HG03060 (cell line): ENCODE results near the gene SCG3.

ENCODE experiments used
- ATAC-seq: cut with Tn5 transposase; IDR thresholded peaks from one replicate; pipeline ENCODE4 v1.9.1; 2021; ENCODE audit warnings: low read depth, moderate number of reproducible peaks; ENCODE audit not compliant: unreplicated experiment

SCG3 gene

DNA sequence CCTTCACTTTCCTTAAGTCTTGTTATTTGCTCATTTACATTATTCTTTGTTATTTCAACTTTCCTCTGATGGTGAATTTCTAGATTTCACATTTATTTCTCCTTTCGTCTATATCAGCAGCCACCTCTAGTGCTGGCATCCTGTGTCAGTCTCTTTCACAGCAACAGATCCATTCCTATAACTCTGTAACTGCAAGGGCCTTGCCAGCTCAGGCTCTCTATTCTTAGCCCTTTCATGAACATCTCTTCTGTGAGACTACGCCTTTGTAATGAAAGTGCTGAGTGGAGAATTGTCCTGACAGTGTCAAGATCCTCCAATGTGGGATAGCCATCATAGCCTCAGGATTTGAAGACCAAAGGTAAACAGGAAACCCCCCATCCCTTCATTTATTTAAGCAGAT, 3.9 kb upstream of the SCG3 start:
- ATAC-seq, result no peak

DNA sequence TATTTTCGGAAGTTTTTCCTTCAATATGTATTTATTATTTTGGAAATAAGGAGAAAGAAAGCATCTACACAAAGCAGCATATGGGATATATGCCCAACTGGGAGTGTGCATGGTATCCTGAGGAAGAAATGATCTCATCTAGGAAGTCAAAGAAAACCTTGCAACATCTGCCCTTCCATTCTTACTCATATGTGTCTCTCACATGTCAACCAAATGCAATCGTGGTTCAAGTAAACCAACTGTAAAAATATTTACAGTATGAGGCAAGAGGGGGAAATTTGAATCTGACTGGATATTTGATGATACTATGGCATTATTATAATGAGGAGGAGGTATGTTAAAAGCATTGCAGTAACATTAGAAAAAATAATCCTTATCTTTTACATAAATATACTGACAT, 3.2 kb upstream of the SCG3 start:
- ATAC-seq, result no peak

DNA sequence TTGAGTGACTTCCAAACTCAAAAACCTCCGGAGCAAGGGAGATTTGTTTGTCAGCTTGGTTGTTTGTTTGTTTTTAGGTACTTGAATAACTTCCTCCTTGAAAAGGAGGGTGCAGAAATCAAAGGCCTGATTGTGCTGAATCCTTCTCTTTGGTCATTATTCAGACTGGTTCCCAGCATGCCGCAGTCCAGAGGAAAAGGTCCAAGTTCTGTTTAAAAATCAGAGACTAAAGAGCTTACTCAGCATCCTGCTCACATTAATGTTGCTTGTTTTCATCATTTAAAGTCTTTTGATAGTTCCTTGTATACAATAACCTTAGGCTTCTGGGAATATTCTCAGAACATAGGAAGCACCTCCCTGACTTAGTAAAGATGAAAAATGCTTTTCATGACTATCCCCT, 982 bp upstream of the SCG3 start:
- ATAC-seq, result no peak

DNA sequence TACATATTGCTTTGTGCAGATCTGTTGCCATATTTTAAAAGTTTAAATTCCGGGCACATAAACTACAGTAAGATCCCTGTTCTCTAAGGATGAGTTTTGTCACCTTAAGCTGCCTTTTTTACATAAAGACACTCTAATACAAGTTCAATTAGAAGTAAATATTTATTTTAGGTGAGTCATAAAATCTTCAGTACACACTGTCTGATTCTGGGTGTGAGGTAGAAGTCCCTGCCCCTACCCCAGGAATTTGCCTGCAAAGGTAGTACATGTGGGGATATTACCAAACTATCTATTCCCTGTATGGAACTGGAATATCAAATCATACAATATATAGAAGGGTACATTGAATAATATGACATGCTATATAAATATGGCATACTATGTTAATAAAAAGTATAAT, 6.3 kb downstream of the SCG3 start:
- no peak for ATAC-seq

DNA sequence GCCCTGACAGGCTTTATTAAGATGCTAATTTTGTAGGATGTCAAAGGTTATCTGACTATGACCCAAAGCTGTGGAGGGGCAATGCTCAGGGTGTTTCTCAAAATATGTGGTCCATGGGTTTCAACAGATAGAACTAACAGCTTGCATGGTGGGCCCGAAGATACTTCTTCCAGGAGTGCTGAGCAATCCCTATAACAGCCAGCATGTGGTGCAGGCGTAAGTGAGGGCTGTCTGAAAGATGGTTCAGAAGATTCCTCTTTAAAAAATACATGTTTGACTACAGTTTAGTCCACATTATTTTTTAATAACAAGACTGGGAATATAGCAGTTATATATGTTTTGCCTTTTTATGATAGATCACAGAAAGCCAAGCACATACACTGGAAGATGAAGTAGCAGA, 7.6 kb downstream of the SCG3 start:
- no peak for ATAC-seq

DNA sequence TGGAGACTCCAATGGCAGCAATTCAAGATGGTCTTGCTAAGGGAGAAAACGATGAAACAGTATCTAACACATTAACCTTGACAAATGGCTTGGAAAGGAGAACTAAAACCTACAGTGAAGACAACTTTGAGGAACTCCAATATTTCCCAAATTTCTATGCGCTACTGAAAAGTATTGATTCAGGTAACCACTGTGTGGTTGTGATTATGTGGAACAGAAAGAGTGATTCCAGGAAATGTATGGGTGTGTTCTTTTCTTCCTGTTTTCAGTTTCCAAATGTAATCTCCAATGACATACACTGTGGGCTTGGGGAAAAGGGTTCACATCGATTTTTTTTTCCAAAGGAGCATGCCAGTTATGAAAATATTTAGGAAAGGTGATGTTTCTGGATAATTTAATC, 10.9 kb downstream of the SCG3 start:
- no peak for ATAC-seq

DNA sequence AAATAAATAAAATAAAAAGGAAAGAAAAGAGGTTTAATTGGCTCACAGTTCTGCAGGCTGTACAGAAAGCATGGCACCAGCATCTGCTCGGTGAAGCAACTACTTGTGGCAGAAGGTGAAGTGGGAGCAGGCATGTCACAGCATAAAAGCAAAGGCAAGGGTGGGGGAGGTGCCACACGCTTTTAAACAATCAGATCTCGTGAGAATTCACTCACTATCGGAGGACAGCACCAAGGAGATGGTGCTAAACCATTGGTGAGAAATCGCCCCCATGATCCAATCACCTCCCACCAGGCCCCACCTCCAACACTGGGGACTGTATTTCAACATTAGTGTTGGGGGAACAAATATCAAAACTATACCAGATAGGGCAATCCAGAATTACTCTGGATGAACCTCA, 15.3 kb downstream of the SCG3 start:
- ATAC-seq, result no peak

DNA sequence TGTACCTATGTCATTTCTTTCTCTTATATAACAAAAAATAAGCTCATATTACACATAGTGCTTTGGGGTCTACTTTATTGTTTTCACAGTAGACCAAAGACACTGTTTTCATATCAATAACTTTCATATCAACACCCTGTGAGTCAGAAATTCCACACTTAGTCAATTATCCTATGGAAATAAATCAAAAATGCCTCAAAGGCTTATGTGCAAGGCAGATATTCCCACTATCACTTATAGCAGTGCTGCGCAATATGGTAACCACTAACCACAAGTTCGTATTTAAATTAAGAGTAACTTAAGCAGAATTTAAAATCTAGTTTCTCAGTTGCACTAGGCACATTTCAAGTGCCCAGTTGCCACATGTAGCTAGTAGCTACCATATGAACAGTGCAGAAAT, 15.9 kb downstream of the SCG3 start:
- ATAC-seq, result no peak

DNA sequence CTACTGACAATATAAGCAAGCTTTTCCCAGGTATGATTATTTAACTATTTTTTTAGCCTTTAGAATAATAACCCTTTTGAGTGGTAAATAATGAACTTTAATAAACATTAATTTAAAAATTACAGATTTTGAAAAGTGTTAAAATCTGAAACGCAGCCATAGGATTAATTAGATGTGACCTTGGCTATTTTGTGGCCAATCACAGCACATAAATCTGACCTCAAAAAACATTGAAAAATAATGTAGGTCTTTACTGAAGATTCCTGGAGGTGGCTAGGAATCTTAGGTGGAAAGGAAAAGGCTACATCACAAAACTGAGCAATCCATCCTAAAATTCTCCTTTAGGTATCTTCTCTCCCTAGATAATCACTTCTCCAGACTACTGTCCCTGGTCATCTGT, 18.1 kb downstream of the SCG3 start:
- ATAC-seq, result no peak

DNA sequence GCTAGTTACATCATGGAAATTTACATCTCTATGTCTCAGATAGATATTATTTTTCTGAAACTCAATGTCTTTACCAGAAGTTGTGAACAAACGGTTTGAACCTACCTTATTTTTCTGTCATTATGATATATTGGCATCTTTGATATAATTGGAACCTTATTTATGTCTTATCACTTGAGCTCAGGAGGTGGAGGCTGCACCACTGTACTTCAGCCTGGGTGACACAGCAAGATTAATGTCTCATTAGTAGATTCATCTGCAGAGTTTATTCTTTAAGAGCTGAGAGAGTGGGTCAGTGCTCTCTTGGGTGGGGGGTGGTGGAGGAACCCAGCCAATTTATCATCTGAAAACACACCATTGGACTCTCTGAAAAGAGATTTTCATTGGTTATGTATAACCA, 21.4 kb downstream of the SCG3 start:
- no peak for ATAC-seq

DNA sequence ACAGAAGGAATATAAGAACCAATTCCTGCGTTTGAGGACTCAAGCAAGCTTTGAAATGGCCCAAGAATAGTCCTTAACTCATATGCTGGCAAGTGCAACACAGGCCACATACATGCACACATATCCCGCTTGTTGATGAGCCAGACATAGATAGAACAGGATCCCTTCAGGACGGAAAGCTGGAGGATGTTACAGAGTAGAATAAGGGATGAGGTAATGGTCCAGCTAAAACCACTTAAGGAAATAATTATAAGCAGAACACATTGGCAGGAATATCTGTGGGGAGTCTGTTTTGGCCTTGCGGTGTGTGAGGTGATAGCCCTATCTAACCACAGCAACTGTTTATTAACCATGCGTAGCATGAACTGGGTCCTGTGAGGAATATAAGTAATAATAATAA, 25.0 kb downstream of the SCG3 start:
- no peak for ATAC-seq

DNA sequence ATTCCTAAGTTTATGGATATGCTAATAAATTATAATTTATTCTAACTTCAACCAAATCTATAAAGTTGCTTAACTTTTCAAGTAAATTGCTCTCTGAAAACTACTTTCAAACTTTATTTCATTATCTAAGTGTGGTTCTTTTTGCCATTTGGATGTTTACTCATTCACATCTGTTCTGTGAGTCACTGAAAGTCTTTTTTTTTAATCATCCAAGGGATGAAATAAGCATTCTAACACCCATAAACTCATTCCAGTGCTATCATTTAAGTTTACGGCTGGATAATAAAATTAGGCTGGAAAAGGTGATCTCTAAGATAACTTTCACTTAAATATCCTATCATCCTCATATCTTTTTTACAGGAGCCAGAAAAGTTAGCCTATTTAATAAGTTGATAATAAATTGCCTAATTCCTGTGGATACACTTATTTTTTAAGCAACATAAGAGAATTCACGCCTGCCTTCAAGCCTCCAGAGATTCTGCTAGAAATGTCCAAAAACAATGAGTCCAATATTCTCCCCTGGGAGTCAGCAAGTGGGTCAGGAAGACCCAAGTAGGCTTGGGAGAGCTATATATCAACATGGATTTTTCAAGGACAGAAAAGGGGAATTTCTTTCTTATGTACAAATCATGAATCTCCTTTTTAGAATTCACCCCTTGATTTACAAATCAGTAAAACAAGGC, 25.8 kb downstream of the SCG3 start:
- ATAC-seq, result no peak

DNA sequence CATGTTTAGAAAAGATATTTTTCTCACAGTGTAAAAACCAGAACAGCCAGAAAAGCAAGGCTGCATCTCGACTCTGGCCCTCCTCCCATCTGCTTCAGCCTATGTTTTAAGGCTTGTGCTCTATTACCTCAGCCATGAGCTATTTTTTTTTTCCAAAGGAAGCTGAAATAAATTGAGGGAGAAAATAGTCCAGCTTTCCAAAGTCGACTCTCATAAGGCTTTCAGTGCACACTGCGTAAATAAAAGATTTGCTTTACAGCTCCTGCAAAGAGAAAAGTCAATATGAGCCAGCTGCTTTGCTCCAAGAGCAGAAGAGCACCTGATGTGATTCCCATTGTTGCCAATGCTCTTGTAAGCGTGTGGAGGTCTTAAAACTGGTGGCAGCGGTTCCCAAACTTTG, 26.7 kb downstream of the SCG3 start:
- no peak for ATAC-seq

DNA sequence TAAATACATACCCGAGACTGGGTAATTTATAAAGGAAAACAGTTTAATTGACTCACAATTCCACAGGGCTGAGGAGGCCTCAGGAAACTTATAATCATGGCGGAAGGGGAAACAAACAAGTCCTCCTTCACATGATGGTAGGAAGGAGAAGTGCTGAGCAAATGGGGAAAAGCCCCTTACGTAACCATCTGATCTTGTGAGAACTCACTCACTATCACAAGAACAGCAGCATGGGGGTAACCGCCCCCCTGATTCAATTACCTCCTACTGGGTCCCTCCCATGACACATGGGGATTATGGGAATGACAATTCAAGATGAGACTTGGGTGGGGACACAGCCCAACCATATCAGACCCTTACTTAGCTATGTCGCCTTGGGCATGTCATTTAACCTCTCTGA, 27.7 kb downstream of the SCG3 start:
- ATAC-seq, result no peak

DNA sequence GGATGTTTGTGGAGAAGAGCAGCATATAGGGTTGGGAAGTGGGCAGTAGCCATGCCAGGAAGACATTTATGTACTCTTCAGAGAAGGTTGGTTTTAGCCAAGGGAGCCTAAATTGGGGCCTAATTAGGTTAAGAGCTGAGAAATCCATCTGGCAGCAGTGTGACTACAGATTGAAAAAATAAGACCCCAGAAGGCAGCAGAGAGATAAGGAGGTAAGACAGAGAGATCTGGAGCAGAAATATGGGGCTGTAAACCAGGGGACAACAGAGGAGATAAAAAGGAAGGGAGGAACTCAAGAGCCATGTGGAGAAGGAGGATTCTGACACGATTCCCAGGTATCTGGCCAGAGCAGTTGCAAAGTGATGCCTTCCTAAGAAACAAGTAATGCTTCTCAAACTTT, 32.9 kb downstream of the SCG3 start:
- no peak for ATAC-seq

DNA sequence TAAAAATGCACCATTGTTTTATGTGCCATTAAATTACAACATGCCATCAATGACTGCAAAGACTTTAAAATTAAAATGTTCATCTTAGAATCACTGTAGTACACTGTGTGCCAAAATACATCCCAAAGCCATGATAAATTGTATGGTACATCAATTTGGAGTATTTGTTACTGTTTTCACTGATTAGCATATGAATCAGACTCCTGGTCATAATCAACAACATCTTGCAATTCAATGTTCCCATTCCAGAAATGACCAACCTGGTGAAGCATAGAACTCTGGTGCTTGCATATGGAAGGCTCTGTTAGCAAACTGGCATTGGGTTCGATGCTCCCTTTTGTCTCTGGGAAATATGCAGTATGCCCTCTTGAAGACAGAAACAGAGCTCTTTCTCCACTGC, 33.6 kb downstream of the SCG3 start:
- ATAC-seq, result no peak

DNA sequence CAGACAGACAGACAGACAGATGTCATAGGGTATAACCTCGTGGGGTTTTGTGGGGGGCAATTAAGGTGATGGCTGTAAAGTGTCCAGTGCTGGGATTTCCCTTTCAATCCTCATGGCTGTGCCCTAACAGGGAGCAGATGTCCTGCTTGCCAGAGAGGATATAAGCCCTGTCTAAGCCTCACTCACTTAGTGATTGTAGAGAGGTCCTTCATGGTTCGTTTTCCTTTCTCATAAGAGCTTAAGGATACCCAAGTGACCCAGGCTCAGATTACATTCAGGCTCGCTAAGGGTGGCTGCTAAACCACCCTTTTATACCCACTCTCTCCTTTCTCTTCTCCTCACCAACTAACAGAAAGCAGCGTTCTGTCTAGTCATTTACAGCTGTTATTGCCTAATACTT, 36.9 kb downstream of the SCG3 start:
- no peak for ATAC-seq

DNA sequence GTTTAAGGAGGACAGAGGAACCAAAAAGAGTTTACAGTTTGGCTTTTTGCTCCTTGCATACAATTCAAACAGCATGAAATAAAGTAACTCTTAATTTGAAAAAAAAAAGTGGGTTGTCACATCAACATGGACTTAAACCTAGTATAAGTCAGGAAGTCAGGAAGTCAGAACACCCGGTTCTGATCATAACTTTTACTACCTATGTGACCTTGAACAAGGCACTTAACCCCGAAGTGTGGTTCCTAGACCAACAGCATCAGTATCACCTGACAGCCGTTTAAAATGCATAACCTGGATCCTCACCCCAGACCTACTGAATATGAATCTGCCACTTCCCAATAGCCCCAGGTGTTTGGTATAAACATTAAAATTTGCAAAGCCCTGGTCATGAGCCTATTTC, 37.4 kb downstream of the SCG3 start:
- ATAC-seq, result no peak

DNA sequence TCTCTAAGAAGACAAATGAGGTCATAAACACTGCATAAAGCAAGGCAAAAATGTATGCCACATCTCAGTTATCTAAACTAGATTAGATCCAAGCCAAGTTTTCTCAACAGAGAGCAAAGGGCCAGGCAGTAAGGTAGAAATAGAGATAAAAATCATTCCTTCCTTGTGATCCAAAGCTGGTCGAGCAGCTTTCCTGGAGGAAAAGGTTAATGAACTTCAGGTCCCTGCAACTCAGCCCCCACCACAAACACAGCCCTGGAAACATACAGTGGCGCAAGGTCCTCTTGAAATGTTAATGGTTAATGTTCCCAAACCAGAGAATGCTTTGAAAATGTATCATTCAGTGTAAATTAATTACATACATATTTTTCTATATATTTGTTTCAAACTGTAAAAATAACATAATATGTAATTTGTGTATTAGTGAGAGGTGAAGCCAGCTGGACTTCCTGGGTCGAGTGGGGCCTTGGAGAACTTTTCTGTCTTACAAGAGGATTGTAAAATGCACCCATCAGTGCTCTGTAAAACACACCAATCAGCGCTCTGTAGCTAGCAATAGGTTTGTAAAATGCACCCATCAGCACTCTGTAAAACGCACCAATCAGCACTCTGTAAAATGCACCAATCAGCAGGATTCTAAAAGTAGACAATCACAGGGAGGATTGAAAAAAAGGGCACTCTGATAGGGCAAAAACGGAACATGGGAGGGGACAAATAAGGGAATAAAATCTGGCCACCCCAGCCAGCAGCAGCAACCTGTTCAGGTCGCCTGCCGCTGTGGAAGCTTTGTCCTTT, 39.1 kb downstream of the SCG3 start:
- no peak for ATAC-seq

DNA sequence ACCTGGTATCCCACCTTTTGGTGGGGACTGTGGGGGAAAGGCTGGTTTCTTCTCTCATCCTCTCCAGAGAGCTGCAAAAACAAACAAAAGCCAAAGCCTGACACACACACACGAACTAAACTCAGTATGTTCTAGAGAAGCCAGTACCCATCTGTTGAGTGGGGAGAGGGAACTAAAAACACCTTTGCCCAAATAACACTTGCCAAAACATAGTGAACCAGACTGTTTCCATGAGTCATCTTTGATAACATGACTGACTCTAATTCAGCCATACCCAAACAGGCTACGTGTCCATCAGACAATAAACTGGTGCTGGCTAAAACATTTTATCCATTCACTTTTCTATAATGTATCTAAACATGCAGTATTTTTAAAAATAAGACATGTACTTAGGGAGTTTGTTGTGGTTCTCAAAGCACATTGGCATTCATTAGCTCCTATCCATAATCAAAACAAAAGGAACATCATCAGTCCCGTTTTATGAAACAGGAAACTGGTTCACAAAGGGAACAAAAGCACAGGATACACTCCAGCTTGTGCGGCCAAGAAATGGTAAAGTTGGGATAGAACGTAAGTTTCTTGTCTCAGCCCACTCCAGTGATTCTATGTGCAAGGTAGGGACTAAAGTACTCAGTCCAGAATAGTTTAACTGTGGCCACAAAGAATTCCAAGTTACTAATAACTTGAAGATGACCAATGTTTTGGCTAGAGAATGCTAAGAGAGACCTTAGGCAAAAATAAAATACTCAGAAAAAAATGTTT, 40.1 kb downstream of the SCG3 start:
- no peak for ATAC-seq

DNA sequence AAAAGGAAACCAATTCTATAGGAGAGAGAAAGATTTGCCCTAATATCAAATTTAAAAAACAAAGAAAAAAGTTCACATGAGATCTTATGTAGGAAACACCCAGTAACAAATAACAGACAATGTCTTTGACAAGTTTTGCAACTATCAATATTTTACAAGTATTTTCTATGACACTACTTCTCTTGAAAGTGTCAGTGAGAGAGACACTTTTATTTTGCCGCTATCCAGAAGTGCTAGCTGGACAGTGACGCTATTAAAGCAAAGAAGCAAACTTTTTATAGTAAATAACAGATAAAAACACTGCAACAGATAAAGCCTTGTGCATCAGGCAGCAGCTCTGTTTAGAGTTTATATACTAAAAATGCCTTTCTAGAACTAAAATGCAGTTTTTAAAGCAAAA, 42.9 kb downstream of the SCG3 start:
- ATAC-seq, result no peak

DNA sequence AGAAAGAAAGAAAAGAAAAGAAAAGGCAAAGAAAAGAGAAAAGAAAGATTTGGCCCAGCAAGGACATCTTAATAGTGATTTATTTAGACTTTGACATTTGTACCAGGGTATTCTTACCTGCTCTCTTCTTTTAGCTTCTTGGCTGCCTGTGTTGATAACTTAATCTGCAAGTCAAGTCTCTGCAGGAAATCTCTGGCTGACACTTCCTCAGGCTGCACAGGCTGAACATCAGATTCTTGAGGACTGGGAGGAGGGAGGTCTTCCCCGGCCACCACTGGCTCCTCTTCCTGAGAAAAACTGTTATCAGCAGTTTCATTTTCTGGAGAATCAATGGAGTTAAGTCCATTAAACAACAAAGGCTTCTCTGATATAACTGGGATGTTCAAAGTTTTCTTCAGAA, 43.4 kb downstream of the SCG3 start:
- ATAC-seq, result no peak
